ENCODE data around the gene RPS15.
A peak's percentile ranks its signal among the peaks of the same experiment; 100 is the strongest.
"Not testable (repeated sequence)": the region's sequence is repeated elsewhere in the genome, so short reads cannot be mapped to it uniquely, and the experiment has no call there.

Gene RPS15

DNA sequence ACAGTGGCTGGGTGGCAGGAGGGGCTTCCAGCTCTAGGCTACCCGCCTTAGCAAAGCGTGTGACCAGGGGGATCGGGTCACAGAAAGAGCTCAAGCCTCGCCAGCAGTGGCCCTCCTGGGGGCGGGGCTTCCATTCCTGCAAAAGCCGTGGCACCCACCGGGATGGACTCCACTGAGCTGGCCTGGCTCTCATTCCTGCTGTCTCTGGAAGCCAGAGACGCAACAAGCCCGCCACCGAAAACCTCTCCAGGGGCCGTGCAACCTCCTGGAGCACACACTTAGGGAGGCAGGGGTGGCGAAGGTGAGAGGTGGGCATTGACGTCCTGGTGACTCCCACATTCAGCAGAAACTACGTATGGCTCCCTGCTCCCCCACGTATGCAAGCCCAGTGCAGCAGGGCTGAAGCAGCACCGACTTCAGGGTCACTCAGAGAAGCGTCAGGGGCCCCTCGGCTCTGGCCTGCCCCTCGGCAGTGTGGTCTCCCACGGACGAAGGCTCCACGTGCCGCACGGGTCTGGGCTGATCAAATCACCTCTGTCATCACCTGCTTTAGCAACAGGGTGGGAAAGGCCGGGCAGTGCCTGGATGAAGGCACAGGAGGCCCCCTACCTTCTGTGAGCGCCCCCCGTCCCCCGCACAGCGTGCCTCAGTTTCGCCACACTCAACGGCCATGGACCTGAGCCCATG, 37.7 kb downstream of the RPS15 start:
- DNase-seq, result peak in 2 of 10 donors; percentile 60 to 67
- intact Hi-C loops (cut with DNase I), result no loop called here

DNA sequence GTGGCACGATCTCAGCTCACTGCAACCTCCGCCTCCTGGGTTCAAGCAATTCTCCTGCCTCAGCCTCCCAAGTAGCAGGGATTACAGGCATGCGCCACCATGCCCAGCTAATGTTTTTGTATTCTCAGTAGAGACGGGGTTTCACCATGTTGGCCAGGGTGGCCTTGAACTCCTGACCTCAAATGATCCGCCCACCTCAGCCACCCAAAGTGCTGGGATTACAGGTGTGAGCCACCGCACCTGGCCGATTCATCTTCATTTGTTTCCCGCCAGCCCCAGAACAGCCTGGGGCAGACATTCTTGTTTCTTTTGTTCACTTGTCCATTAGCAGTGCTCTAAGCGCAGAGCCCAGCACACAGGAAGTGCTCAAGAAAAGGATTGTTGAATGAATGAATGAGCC, 38.9 kb downstream of the RPS15 start:
- DNase-seq; intact Hi-C loops (cut with DNase I): not testable (repeated sequence)

DNA sequence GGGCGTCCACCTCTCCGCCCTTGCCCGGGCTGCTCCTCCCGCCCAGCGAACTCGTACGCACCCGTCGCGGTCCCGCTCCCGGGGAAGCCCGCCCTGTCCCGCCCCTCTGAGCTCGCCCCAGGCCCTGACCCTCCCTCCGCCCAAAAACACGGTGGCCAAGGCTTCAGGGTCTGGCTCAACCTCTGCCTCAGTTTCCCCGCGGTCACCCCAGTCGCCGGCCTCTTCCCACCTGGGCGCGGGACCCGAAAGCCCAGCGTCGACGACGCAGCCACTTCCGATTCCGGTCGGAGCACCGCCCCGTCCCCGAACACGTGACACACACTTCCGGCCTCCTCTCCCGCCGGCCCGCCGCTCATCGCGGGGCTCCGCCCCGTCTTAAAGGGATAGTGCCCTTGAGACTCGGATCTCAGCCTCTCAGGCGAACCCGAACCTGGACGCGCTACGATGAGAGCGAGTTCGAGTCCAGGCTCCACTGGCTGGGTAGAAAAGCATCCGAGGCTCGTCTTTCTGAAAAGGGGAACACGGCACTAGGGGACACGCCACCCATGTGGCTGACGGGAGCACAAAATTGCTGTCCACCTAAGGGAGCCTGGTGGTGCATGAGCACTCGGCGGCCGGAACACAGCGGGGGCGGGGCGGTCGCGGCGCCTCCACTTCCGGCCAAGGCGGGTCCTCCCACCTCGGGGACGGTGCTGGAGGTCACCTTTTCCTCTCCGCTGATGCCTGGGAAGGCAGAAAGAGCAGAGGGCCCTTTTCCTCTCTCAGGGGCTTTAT, 40.9 kb downstream of the RPS15 start, which contains the start of gene C19orf25:
Gene C19orf25 (minus strand): TSS at position 282 of the 774 bp plus-strand sequence. CDS start 312 bp downstream, outside the sequence.
- DNase-seq, result peak; percentile 91 to 99 (median 96)
- intact Hi-C loops (cut with DNase I), result loop anchor here (1.0 kb wide), 2 partner anchors 11 to 28 kb away; partner anchors contain the start of gene PCSK4

DNA sequence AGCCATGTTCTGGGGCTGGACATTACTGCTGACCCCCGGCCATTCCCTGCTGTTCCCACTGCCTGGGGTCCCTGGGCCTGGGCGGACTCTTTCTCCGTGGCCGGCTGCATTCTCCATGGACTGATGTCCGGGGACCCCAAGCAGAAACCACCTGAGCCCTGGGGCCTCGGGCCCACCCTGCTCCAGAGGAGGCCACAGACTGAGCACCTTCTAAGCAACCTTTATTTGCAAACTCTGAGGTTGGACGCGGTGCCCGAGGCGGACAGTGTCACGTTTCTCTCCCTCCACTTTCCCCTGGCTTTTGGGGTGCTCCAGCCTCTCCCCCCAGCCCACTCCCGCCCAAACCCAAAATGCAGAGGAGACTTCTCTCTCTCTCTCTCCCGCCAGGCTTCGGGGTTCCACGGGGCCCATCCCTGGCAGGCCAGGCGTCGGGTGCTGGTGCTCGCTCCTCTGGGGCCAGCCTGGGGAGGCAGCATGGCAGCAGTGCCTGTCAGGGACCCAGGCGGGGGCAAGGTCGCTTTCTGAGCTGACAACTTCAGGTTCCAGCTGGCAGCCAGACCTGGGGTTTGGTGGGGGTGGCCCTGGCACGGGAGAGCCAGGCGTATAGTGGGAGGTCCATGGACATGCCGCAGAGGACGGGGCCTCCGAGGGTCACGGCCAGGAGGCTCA, 43.2 kb downstream of the RPS15 start:
- intact Hi-C loops (cut with DNase I), result no loop called here
- DNase-seq, result peak in 2 of 10 donors; percentile 68 to 70

DNA sequence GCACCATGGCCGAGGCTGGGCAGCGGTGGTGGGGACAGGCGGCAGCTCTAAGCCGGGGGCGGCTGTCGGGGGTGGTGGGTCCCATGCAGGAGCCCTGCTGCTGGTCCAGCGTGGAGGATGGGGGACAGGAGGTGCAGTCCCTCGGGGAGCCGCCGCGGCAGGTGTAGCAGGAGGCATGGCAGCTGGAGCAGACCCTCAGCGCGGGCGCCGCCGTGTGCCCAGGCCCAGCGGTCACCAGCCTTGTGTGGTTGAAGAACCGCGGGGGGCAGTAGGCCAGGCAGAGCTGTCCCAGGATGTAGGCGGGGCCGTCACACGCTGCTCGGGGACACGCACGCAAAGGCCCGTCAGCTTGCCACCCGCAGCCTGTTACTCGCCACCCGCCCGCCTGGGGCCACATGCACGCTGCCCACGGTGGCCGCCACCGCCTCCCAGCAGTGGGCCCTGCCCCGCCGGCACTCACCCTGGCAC, 43.7 kb downstream of the RPS15 start:
- peak in 3 of 10 donors; percentile 66 to 82 (median 76) for DNase-seq
- intact Hi-C loops (cut with DNase I), result no loop called here

DNA sequence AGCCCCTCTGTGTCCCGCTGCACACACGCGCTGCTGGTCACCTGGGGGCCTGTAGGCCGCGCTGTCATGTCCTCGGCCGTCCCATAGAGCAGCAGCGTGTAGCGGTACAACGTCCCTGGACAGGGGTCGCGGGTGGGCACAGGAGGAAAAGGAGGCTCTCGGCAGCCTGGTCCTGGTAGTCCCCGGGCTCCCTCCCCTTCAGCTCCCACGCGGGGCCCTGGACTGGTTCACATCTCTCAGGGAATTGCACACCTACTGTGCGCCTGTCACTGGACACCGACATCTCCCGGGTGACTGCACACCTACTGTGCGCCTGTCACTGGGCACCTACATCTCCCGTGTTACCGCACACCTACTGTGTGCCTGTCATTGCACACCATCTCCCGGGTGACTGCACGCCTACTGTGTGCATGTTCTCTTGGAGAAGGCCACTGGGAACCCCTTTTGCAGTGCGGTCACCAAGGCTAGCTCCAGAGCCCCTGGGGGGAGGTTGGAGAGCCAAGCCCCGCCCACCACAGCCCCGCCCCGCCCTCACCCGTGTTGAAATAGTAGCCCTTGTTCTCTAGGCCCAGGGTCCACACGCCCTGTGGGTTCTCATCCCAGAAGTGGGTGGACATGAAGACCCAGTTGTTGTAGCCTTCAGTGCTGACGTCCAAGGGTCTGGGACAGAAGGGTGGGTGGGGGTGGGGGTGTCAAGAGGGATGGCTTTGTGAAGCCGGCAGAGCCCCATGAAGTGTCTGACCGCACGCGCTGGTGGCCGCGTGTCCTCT, 44.4 kb downstream of the RPS15 start:
- intact Hi-C loops (cut with DNase I), result no loop called here
- peak in 1 of 10 donors; percentile 78 for DNase-seq

DNA sequence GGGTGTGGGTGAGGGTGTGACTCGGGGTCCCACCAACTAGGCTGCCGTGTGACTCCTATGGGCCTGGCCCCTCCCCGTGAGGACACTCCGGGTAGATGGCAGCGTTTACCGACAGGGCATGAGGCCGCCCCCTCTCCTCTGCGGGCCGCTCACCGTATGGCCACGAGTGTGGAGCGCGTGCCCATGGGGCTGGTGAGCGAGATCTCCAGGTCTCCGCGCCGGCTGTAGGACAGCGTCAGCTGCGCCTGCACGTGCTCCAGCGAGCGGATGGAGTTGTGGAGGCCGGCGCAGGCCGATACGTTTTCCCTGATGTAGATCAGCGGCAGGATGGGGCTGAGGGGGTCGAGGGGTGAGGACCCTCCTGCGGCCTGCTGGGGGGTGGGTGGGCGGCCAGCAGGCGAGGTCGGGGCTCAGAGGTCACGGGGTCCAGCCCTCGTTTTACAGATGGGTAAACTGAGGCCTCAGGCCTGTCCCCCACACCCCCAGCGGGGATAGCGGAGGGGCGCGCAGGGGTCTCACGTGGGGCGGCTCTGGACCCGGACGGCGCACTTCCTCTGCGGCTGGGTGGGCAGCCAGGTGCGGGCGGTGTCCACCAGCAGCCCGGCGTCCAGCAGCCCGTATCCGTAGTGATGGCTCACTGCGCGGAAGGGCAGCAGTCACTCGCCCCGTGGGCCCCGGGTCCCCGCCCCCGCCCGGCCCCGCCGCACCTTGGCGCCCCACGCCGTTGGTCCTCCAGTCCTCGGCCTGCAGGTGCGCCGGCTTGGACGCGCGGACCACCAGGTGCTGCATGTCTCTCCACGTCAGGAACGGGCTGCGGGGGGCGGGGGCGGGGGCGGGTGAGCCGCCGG, 45.2 kb downstream of the RPS15 start:
- DNase-seq, result peak in 3 of 10 donors; percentile 66 to 79 (median 78)
- intact Hi-C loops (cut with DNase I), result no loop called here

DNA sequence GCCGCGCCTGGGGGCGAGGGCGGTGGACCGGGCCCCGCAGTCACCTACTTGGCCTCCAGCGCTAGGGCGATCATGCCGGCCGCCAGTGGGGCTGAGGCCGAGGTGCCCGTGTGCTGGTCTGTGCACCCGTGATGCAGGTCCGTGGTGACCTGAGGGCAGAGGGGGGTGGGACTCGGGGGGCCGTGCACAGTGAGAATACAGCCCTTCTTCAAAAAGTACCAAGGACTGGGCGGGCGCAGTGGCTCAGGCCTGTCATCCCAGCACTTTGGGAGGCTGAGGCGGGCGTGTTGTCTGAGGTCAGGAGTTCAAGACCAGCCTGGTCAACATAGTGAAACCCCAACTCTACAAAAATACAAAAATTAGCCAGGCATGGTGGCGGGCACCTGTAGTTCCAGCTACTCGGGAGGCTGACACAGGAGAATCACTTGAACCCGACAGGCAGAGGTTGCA, 45.8 kb downstream of the RPS15 start:
- DNase-seq, result peak in 2 of 10 donors; percentile 41 to 81
- intact Hi-C loops (cut with DNase I), result no loop called here

DNA sequence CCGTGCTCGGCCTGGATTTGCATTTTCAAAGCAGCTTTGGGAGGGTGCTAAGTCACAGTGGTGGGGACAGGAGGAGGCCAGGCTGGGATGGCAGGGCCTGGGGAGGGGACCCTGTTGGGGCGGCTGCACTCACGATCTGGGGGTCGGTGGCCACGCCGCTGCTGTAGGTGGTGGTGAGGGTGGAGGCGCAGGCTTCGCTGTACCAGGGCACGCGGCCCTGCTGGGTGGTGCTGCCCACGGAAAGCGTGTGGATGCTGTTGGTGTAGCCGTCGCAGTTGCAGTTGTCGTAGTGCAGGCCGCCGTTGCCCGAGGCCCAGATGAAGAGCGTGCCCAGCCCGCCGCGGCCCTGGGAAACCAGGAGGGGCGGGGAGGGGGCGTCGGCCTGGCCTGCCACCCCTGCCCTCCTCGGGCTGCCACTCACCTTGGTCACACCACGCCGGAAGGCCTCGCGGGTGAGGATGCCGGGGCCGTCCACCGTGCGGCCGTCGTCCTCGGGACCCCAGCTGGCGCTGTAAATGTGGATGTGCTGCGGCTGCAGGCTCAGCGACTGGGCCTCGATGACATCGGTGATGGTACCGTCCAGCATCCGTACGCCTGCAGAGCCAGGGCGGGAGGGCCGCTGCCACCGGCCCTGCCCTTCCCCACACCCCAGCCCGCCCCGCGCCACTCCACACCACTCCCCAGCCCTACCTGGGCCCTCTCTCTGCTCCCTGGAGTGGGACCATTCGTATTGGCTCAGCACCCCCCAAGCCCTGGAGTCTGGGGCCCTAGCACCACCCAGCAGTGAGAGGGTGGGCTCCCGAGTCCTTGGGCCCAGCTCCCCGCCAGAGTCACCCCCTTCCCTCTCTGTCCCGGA, 48.8 kb downstream of the RPS15 start:
- DNase-seq, result peak in 1 of 10 donors; percentile 74
- intact Hi-C loops (cut with DNase I), result no loop called here

DNA sequence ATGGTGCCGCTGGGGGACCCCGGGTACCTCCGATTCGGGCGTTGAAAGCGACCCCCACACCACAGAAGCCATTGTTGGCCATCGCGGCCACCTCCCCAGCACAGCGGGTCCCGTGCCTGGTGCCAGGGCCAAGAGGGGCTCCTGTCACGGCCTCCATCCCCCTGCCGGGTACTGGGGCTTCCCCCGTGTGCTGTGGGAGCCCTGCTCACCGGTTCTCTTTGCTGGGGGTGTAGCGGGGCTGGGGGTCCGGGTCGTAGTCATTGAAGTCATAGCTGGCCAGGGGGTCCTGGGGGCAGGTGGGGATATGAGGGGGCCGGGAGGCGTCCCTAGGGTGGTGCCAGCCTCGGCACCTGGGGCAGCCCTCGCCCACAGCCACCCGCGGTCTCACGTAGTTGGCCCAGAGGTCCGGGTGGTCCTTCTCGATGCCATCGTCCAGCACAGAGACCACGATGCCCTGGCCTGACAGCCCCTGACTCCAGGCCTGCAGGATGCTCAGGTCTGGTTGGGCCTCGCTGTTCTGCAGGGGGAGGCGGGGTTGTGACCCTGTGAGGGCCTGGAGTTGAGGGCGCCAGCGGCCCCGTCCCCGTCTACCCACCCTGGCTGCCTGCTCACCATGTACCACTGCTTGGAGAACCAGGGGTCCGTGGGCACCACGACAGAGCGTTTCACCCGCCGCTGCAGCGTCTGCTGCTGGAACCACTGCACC, 49.5 kb downstream of the RPS15 start:
- intact Hi-C loops (cut with DNase I), result no loop called here
- DNase-seq, result peak in 2 of 10 donors; percentile 4 to 80

DNA sequence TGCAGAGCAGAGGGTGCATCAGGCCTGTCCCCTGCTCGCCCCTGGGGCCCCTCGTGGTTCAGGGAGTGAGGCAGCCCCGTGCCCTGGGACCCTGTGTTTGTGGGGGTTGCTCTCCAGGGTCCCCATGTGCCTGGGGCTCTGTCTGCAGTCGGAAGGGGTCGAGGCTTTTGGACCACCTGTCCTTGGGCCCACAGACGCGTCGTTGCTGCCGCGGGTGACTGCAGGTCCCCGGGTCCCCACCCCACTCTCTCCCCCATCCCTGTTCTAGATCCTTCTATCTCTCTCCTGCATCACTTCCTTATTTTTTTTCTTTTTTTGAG, 50.0 kb downstream of the RPS15 start:
- intact Hi-C loops (cut with DNase I), result no loop called here
- DNase-seq, result peak in 1 of 10 donors; percentile 72

DNA sequence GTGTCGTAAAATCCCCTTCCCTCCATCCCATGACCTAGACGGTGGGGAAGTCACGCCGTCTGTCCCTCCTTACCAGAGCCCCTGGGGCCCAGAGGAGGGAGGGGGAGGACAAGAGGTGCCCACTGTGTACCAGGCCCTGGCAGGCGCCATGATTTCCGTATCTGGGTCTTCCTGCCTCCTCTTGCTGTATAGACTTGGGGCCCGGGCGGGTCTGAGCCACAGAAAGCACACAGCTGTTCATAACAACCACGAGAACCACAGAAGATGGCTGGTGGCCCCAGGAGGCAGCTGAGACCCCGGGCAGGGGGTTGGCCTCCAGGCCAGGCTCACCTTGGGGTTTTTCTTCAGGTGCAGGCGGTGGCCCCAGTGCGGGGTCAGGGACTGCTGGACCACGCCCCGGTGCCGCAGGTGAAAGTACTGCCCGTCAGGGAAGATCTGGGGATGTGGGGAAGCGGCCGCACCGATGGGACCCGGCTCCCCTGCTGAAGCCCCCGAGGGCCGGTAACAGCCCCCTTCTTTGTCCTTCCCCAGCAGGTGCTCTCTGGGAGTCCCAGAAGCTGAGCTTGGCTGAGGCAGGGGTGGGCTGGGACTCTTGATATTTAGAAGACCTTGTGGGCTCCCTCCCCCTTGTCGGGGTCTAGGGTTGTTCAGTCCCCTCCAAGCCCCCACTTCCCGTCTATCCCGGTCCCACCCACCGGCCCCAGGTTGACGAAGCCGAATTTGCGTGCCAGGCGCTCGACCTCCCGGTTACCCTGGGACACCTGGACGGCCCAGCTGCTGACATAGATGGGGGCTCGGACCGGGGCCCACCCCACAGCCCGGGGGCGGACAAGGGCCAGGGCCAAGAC, 51.5 kb downstream of the RPS15 start:
- intact Hi-C loops (cut with DNase I), result loop anchor here (1.0 kb wide), 1 partner anchor 10 kb away; the partner anchor contains the start of gene C19orf25
- peak in 3 of 10 donors; percentile 65 to 86 (median 81) for DNase-seq
